Stimulated activated naive CD8-positive, alpha-beta T cell treated with anti-CD3 and anti-CD28 coated beads, Interleukin-15, Interleukin-2, amounts not matched to agents 100 U/mL and 50 U/mL, for 24 hours (primary cell): ENCODE measurements around the gene CEP44.
"Not testable (repeated sequence)": the region's sequence is repeated elsewhere in the genome, so short reads cannot be mapped to it uniquely, and the experiment has no call there.

ENCODE experiments used
- ATAC-seq: fragments of 150-1000 bp; cut with Tn5 transposase; one replicate; pipeline ENCODE4 v1.10.0; 2021
- DNase-seq: peaks from one replicate; pipeline ENCODE4 v3.0.0; 2021

The CEP44 gene, protein sequence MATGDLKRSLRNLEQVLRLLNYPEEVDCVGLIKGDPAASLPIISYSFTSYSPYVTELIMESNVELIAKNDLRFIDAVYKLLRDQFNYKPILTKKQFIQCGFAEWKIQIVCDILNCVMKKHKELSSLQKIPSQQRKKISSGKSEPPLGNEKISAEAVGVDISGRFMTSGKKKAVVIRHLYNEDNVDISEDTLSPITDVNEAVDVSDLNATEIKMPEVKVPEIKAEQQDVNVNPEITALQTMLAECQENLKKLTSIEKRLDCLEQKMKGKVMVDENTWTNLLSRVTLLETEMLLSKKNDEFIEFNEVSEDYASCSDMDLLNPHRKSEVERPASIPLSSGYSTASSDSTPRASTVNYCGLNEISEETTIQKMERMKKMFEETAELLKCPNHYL

GRCh38 chr4:174283507-174284471, at the start of gene CEP44, which contains the start of gene FBXO8:
Gene CEP44, plus strand, starts transcription at chr4:174283911. Its CDS starts 15,211 bp downstream, at chr4:174299122.
Gene FBXO8, minus strand, starts transcription at chr4:174283667. Its CDS starts 20,575 bp downstream, at chr4:174263092.
- peak; percentile 62 for ATAC-seq
- peak; percentile 75 for DNase-seq

DNA sequence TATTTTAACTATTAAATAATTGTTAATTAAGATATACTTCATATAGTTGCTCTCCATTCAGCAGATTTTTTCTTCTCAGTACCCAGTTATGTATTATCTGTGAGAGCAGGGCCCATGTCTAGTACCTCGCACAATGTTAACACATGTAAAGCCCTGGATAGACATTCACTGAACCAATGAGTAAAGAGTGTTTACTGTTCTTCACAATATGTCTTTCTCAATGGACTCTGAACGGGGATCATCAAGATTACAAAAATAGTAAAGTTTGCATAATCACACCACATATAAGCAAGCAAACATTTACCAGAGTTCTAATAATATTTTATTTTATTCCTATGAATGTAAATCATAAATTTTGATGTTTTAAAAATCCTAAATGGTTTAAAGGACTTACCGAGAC, 47.4 kb upstream of the CEP44 start:
- ATAC-seq (no peak), DNase-seq (no peak)

- ATAC-seq (no peak), DNase-seq (no peak)
Measured at GRCh38 chr4:174241162-174241561, 42.5 kb upstream of the CEP44 start.

DNA sequence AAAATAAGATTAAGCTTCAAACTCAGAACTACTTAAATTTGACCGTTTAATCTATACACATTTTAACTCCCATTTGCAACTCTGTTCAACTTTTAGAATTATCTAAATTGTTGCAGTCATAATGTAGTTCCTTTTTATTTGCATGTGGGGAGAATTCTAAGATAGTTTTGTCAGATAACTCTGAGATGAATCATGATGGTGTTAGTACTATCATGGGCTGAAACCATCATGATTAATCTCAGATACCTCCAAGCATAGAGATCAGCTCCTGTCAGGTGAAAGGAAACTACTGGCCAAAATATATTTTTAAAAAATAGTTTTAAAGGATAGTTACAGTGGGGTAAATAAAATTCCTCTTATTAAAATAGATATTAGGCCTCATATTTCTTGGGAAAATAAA, 39.3 kb upstream of the CEP44 start:
- DNase-seq, result no peak
- no peak for ATAC-seq

DNA sequence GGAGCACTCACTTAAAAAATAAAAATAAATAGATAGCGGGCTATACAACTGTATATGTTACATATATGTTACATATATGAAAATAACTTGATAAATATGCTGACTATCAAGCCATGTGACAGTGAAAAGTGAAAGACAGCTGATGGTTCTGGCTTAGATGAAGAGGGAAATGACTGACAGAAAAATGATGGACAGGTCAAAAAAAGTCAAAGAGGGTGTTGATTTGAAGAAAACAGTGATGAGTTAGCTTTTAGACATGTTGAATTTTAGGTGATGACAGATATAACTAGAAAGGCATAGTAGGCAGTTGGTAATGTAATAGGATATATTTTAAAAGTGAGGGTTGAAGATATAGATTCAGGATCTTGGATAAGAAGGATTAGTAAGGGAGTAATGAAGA, 38.0 kb upstream of the CEP44 start:
- ATAC-seq, result no peak
- no peak for DNase-seq

DNA sequence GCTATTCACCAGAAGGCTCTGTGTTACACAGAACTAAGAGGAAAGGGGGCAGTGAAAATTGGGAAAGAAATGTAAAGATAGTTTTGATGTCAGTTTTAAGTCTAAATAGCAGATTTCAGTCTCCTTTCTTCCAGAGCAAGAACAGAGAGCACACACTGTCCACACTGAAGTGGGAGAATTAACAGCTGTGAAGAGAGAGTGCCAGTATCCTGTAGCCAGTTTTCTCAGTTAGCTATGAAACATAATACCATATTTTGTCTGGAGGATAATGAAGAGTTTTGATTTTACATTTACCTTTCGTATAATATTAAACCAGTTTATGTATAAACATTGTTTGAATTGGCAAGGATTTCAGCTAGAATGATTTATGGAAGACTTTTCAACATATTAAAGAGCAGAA, 35.3 kb upstream of the CEP44 start:
- no peak for DNase-seq
- no peak for ATAC-seq

DNA sequence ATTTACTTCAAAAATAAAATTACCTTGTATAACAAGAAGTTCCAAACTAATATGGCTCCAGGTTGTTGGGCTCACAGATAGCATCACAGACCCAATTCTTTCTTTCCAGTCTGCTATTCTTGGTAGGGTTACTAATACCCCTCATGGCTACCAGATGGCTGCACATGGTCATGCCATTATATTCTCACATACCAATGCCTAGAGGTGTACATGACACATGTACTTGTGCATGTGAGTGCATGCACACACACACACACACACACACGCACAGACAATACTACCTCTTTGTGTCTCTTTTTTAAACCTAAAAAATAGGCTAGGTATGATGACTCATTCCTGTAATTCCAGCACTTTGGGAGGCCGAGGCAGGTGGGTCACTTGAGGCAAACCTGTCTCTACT, 31.3 kb upstream of the CEP44 start:
- ATAC-seq, result no peak
- no peak for DNase-seq

DNA sequence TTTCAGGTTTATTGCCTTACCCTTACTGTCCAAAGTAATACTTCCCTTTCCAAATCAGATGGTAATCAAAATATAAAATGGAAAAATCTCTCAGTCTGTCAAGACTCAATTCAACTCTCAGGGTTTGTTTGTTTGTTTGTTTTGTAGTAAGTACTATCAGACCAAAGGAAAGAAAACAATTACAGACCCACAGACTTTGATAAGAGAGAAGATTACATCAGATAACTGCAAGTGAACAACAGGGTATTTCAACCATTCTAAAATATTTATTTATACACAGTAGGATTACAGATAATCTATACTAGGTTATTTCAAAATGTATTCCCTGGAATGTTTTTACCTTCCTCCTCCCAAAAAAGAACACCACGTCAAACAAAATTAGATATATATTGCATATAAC, 29.1 kb upstream of the CEP44 start:
- DNase-seq (no peak), ATAC-seq (no peak)

GRCh38 chr4:174255374-174255773, 28.3 kb upstream of the CEP44 start:
- no peak for DNase-seq
- ATAC-seq, result no peak

GRCh38 chr4:174255786-174256185, 27.9 kb upstream of the CEP44 start:
- DNase-seq (no peak), ATAC-seq (no peak)

DNA sequence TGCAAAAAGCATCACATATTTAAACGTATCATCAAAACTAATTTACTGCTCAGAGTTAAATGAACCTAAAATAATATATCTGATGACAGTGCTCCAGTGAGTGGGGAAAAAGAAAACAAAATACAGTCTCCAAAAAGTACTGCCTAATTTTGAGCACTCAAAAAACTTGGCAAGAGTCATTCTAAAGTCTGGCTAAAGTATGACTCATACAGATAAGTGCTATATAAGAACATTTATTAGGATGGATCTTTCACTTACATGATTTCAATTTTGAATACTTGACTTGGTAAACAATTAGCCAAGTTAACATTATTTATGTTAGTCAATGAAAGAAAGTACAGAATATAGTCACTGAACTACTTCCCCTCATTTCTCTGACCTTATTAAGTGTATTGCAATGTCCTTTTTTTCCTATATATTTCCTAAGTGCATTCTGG, 27.4 kb upstream of the CEP44 start:
- ATAC-seq (no peak), DNase-seq (no peak)

- ATAC-seq, result no peak
- no peak for DNase-seq
Measured at GRCh38 chr4:174259580-174259979, 24.1 kb upstream of the CEP44 start.

DNA sequence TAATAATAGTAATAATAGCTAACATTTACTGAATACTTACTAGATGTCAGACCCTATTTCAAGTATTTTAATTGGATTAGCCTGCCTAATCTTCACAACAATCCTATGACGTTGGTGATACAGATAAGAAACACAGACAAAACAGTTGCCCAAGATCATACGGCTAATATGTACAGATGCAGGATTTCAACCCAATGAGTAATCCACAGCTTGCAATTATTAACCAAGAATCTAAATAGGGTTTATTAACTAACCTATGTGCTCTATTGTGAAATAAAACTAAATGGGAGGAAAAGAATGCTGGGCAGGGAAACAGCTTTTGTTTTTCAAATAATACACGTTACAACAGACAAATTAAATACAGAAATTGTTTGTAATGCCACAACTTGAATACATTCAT, 23.6 kb upstream of the CEP44 start:
- ATAC-seq, result no peak

DNA sequence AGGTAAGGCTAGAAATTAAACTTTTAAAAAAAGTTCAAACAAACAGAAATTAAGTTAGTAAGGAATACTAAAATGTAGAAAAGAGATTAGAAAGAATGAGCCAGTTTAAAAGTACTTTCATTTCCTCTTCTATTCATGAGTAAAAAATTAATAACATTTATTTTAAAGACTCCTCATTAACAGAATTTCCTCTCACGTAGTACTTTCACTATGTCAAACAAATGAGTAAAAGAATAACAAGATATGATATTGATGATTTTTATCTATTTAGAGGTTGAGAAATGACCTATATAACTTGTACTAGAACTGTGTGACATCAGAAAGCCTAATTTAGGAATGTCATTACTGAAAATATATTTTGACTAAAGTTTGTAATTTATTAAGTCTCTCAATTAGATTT, 22.3 kb upstream of the CEP44 start:
- not testable (repeated sequence) for ATAC-seq, DNase-seq

More for the DNA sequence above, 23.6 kb upstream of the CEP44 start:
- DNase-seq, result no peak

DNA sequence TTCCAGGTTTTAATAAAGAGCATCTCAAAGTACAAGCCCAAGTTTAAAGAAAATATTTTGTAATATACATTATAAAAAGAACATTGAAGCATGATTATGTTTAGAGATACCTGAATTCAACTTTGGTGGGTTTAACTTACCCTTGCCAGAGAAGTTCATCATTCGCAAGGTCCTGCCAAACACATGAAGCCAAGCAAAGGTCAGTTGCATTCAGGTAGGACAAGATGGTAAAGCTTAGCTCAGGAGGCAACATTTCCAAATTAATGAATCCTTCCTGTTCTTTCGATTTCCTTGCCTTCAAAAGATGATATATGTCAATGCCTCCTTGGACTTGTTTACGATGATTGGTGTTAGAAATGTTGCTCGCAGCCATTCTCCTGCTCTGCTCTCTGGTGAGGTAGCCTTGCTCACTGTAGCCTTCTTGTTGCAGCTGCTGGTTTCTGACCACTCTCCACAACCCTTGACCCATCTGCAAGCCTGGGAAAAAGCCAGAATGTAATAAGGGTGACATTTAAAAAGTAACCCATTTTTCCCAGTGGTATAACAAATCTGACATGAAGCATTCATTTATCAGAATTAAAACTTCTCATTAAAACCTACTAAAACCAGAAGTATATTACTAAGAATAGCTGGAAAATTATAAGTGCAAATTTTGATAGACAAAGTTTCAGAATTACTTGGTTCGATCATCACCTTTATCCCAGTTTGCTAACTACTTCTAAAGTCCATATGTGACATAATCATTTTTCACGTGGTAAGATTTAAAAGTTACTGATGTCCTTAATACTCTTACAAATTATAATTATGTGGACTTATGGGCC, 20.9 kb upstream of the CEP44 start:
- ATAC-seq (no peak), DNase-seq (no peak)

GRCh38 chr4:174263445-174263736, 20.3 kb upstream of the CEP44 start:
- no peak for DNase-seq
- ATAC-seq, result no peak

GRCh38 chr4:174265916-174266315, 17.8 kb upstream of the CEP44 start:
- DNase-seq (no peak), ATAC-seq (no peak)

DNA sequence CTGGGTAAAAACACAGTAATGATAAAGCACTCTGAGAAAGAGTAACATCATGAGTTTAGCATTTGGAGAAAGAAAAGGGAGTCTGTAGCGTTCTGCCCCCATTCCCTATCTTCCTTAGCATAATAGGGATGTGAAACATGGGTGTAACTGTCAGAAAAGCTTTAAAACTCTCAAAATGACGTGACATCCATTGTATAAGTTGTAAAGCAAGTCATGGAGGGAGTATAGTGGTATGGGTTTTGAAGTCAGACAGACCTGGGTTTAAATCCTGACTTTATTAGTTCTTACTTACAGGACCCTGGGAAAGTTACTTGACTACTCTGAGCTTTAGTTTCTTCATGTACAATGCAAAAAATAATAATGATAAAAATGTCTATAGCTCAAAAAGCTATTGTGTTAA, 17.3 kb upstream of the CEP44 start:
- ATAC-seq (no peak), DNase-seq (no peak)

DNA sequence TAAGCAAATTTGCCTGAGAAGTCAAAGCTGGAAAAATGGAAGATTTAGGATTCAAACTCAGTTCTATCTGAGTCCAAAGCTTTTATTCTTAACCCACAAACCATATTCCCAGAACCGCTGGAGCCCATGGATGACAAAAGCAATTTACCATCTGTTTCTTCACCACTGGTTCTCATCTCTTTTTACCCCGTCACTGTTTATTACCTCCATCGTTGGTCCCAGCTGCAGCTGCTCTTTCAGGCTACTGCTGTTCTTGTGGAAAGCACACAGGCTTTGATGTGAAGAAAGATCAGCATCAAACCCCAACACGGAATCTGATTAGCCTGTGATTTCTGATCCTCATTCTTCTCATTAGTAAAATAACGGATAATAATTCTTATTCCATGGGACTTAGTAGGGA, 9.8 kb upstream of the CEP44 start:
- ATAC-seq (no peak), DNase-seq (no peak)

- DNase-seq, result no peak
- ATAC-seq, result no peak
Measured at GRCh38 chr4:174274436-174274835, 9.3 kb upstream of the CEP44 start.

DNA sequence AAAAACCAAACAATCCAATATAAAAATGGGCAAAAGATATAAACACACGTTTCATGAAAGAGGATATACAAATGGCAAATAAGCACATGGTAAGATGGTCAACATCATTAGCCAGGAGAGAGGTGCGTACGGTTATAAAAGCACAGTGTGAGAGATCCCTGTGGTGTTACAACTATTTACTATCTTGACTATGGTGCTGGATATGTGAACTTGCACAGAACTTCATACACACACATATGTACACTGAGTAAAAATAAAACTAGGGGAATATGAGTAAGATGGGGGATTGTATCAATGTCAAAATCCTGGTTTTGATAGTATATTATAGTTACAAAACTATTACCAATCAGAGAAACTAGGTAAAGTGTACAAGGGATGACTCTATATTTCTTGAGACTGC, 8.6 kb upstream of the CEP44 start:
- no peak for ATAC-seq
- no peak for DNase-seq

GRCh38 chr4:174277433-174277832, 6.3 kb upstream of the CEP44 start:
- ATAC-seq (no peak), DNase-seq (no peak)
